ENCODE results near the gene AGAP3. TPM values are rescaled to one million over a fixed set of nuclear protein-coding genes. Genes with fewer than 3 reads are reported as not detected.
"Not testable (repeated sequence)": the region's sequence is repeated elsewhere in the genome, so short reads cannot be mapped to it uniquely, and the experiment has no call there.

AGAP3 gene
- 10 to 100 TPM; 29.8 to 36.5 TPM for total RNA-seq

- ChIA-PET POLR2A (interaction anchor here (0.6 kb wide), 1 partner anchor 8 kb away, joined by 3 read pairs; no protein-coding TSS in a partner anchor), CTCF (interaction anchor here (0.8 to 3.5 kb wide), 5 partner anchors 25 to 77 kb away, joined by 3 to 15 read pairs (median 9); no protein-coding TSS in a partner anchor)
- H3K4me1 Mint-ChIP-seq (ENCODE audit: low read depth), result peaks cover 38% of the 10 kb centered on the region
- no peaks in the 10 kb centered on the region for H3K36me3 Mint-ChIP-seq
- H3K4me3 Mint-ChIP-seq, result peak within 1 kb of the TSS; percentile 82
- intact Hi-C loops (cut with micrococcal nuclease), result no loop called here
- H3K27ac Mint-ChIP-seq, result peak within 1 kb of the TSS; percentile 60
- no peaks in the 10 kb centered on the region for H3K9me3 Mint-ChIP-seq
- peaks cover 5% of the 10 kb centered on the region for H3K27me3 Mint-ChIP-seq
- DNase-seq, result peak; percentile 59
Measured at GRCh38 chr7:151085691-151086620, at the start of gene AGAP3. Gene AGAP3, plus strand, starts transcription at chr7:151086475. Its CDS starts 267 bp downstream, at chr7:151086742.

GRCh38 chr7:151038951-151039849, 47.1 kb upstream of the AGAP3 start:
- H3K4me1 Mint-ChIP-seq (ENCODE audit: low read depth), result peaks cover 16% of the 10 kb centered on the region
- CTCF ChIA-PET, result interaction anchor here (0.7 to 1.1 kb wide), 3 partner anchors 11 to 141 kb away, joined by 3 to 6 read pairs (median 4); partner anchors contain the start of gene ABCB8
- peak overlapping the region; percentile 91 for H3K27ac Mint-ChIP-seq
- H3K9me3 Mint-ChIP-seq, result no peaks in the 10 kb centered on the region
- peaks cover 8% of the 10 kb centered on the region for H3K36me3 Mint-ChIP-seq
- POLR2A ChIA-PET, result interaction anchor here (0.8 to 1.5 kb wide), 3 partner anchors 9 to 21 kb away, joined by 3 to 11 read pairs (median 5); partner anchors contain the start of genes ABCB8 and ASIC3
- intact Hi-C loops (cut with micrococcal nuclease), result loop anchor here (1.0 kb wide), 2 partner anchors 11 to 19 kb away; partner anchors contain the start of gene ABCB8
- no peaks in the 10 kb centered on the region for H3K27me3 Mint-ChIP-seq
- peak; percentile 91 for DNase-seq
- H3K4me3 Mint-ChIP-seq, result no peak overlapping the region

- DNase-seq, result no peak
- Mint-ChIP-seq H3K27me3 (no peaks in the 10 kb centered on the region), H3K27ac (peak overlapping the region; percentile 91), H3K4me3 (no peak overlapping the region), H3K36me3 (peaks cover 8% of the 10 kb centered on the region), H3K4me1 (ENCODE audit: low read depth) (peaks cover 16% of the 10 kb centered on the region), H3K9me3 (no peaks in the 10 kb centered on the region)
- CTCF ChIA-PET, result interaction anchor here (1.1 kb wide), 1 partner anchor 12 kb away, joined by 6 read pairs; the partner anchor contains the start of gene ABCB8
- intact Hi-C loops (cut with micrococcal nuclease), result loop anchor here (1.0 kb wide), 2 partner anchors 12 to 18 kb away; partner anchors contain the start of gene ABCB8
- POLR2A ChIA-PET, result interaction anchor here (0.8 to 1.5 kb wide), 2 partner anchors 8 to 12 kb away, joined by 3 to 11 read pairs; partner anchors contain the start of genes ABCB8 and ASIC3
Measured at GRCh38 chr7:151039850-151040548, 46.3 kb upstream of the AGAP3 start.

GRCh38 chr7:151040616-151041375, 45.5 kb upstream of the AGAP3 start:
- H3K27ac Mint-ChIP-seq, result no peak overlapping the region

GRCh38 chr7:151043449-151043848, 42.8 kb upstream of the AGAP3 start:
- CTCF ChIA-PET, result interaction anchor here (1.4 kb wide), 1 partner anchor 35 kb away, joined by 3 read pairs; no protein-coding TSS in a partner anchor
- intact Hi-C loops (cut with micrococcal nuclease); DNase-seq; H3K27ac Mint-ChIP-seq; H3K9me3 Mint-ChIP-seq; H3K36me3 Mint-ChIP-seq; H3K4me3 Mint-ChIP-seq; POLR2A ChIA-PET; H3K27me3 Mint-ChIP-seq: not testable (repeated sequence)
- H3K4me1 Mint-ChIP-seq (ENCODE audit: low read depth), result peaks cover 16% of the 10 kb centered on the region

More at GRCh38 chr7:151040616-151041375, 45.5 kb upstream of the AGAP3 start:
- ChIA-PET POLR2A (no interaction called here), CTCF (interaction anchor here (1.1 kb wide), 1 partner anchor 8 kb away, joined by 3 read pairs; no protein-coding TSS in a partner anchor)
- H3K27me3 Mint-ChIP-seq, result no peaks in the 10 kb centered on the region
- no peak for DNase-seq
- no peak overlapping the region for H3K4me3 Mint-ChIP-seq
- H3K36me3 Mint-ChIP-seq, result peaks cover 12% of the 10 kb centered on the region
- intact Hi-C loops (cut with micrococcal nuclease), result no loop called here
- peaks cover 16% of the 10 kb centered on the region for H3K4me1 Mint-ChIP-seq (ENCODE audit: low read depth)
- H3K9me3 Mint-ChIP-seq, result no peaks in the 10 kb centered on the region

- Mint-ChIP-seq H3K27me3 (no peaks in the 10 kb centered on the region), H3K4me3 (no peak overlapping the region), H3K4me1 (ENCODE audit: low read depth) (peaks cover 11% of the 10 kb centered on the region), H3K9me3 (no peaks in the 10 kb centered on the region), H3K27ac (no peak overlapping the region), H3K36me3 (peaks cover 5% of the 10 kb centered on the region)
- ChIA-PET POLR2A (no interaction called here), CTCF (interaction anchor here (1.4 kb wide), 1 partner anchor 36 kb away, joined by 3 read pairs; no protein-coding TSS in a partner anchor)
- DNase-seq, result no peak
- intact Hi-C loops (cut with micrococcal nuclease), result no loop called here
Measured at GRCh38 chr7:151043959-151044358, 42.3 kb upstream of the AGAP3 start.

- Mint-ChIP-seq H3K4me1 (ENCODE audit: low read depth) (no peaks in the 10 kb centered on the region), H3K4me3 (no peak overlapping the region), H3K36me3 (peaks cover 5% of the 10 kb centered on the region), H3K27me3 (no peaks in the 10 kb centered on the region), H3K27ac (no peak overlapping the region), H3K9me3 (no peaks in the 10 kb centered on the region)
- no peak for DNase-seq
- ChIA-PET CTCF (interaction anchor here (0.6 to 0.9 kb wide), 2 partner anchors 66 to 83 kb away, joined by 4 read pairs; no protein-coding TSS in a partner anchor), POLR2A (no interaction called here)
- intact Hi-C loops (cut with micrococcal nuclease), result no loop called here
Measured at GRCh38 chr7:151045262-151045661, 41.0 kb upstream of the AGAP3 start.

GRCh38 chr7:151045967-151046366, 40.3 kb upstream of the AGAP3 start:
- intact Hi-C loops (cut with micrococcal nuclease), result no loop called here
- H3K4me3 Mint-ChIP-seq, result no peak overlapping the region
- H3K27me3 Mint-ChIP-seq, result no peaks in the 10 kb centered on the region
- CTCF ChIA-PET, result interaction anchor here (0.6 to 0.9 kb wide), 2 partner anchors 66 to 83 kb away, joined by 4 read pairs; no protein-coding TSS in a partner anchor
- POLR2A ChIA-PET, result no interaction called here
- H3K9me3 Mint-ChIP-seq, result no peaks in the 10 kb centered on the region
- peaks cover 5% of the 10 kb centered on the region for H3K36me3 Mint-ChIP-seq
- DNase-seq, result no peak
- H3K4me1 Mint-ChIP-seq (ENCODE audit: low read depth), result no peaks in the 10 kb centered on the region
- no peak overlapping the region for H3K27ac Mint-ChIP-seq

- POLR2A ChIA-PET, result no interaction called here
- H3K27ac Mint-ChIP-seq, result peak overlapping the region; percentile 18
- no peaks in the 10 kb centered on the region for H3K9me3 Mint-ChIP-seq
- peaks cover 2% of the 10 kb centered on the region for H3K4me1 Mint-ChIP-seq (ENCODE audit: low read depth)
- H3K27me3 Mint-ChIP-seq, result no peaks in the 10 kb centered on the region
- H3K4me3 Mint-ChIP-seq, result no peak overlapping the region
- DNase-seq, result no peak
- H3K36me3 Mint-ChIP-seq, result peaks cover 5% of the 10 kb centered on the region
- CTCF ChIA-PET, result no interaction called here
- intact Hi-C loops (cut with micrococcal nuclease), result no loop called here
Measured at GRCh38 chr7:151046603-151047573, 39.4 kb upstream of the AGAP3 start.
